HCT116 (cell line): ENCODE measurements around the gene KTI12. TPM values are rescaled to one million over a fixed set of nuclear protein-coding genes. Genes with fewer than 3 reads are reported as not detected.

Experiments used
- ATAC-seq: fragments of 200-7000 bp; cut with Tn5 transposase; 2 replicates; pipeline ENCODE4 v1.9.1; 2020; ENCODE audit warnings: mild to moderate bottlenecking, moderate library complexity
- BruUV-seq: library from RNA; stranded (reverse); fragments of 400-500 nt; replicated peaks from 2 replicates; lab custom pipeline; 2021; lab: Mats Ljungman, UMichigan
- CTCF ChIA-PET: fragments of 300-600 bp; sonication (Branson Sonifier 250); formaldehyde crosslinking; loops from one replicate; lab custom pipeline; 2021; ENCODE audit warnings: antibody characterized with exemption; lab: Charles Lee
- POLR2A ChIA-PET: fragments of 300-600, 350-600 bp; sonication (Branson Sonifier 250); formaldehyde crosslinking; loops from one replicate; lab custom pipeline; 2021; ENCODE audit warnings: antibody characterized with exemption; lab: Charles Lee
- RAD21 ChIA-PET, 2 experiments: fragments of 300-600 bp; sonication (Branson Sonifier 250); formaldehyde crosslinking; loops; one replicate each; lab custom pipeline; 2023; ENCODE audit warnings: low total read pairs in 2 of 2; ENCODE audit not compliant: uncharacterized antibody in 2 of 2, unreplicated experiment in 2 of 2, low non-redundant PET in 1 of 2; lab: Charles Lee
- DNase-seq: peaks from one replicate; pipeline ENCODE4 v3.0.0-alpha.2; 2010; ENCODE audit warnings: low read depth, low spot score
- H2AFZ ChIP-seq: fragments of 200-600 bp; shearing (Covaris generic), sonication (generic); 2 replicates; pipeline ENCODE4 v1.6.1; 2017; ENCODE audit warnings: low read depth, mixed run types, mixed read lengths, antibody characterized with exemption, low read length; ENCODE audit not compliant: poor library complexity, severe bottlenecking
- H3K27ac ChIP-seq: 2 replicates; pipeline ENCODE4 v1.5.1; 2012; ENCODE audit warnings: low read depth, low read length
- H3K27me3 ChIP-seq: fragments of 200-600 bp; sonication (generic); 2 replicates; pipeline ENCODE4 v1.6.1; 2016; ENCODE audit warnings: mixed run types, low read length, mixed read lengths; ENCODE audit not compliant: insufficient read depth
- H3K36me3 ChIP-seq, 2 experiments: fragments of 200-500 bp in 1 of 2; fragments of 200-600 bp in 1 of 2; sonication (Bioruptor generic) in 1 of 2; sonication (generic) in 1 of 2; 2 replicates each; pipeline versions ENCODE4 v1.5.1 to v1.6.1; 2014 to 2016; ENCODE audit warnings: low read length in 2 of 2, inconsistent platforms in 1 of 2, mixed read lengths in 1 of 2, mixed run types in 1 of 2; ENCODE audit not compliant: insufficient read depth in 2 of 2, control insufficient read depth in 1 of 2
- H3K4me1 ChIP-seq, 2 experiments: fragments of 200-600 bp in 1 of 2; sonication (generic) in 1 of 2; 2 replicates each; pipeline versions ENCODE4 v1.5.1 to v1.6.1; 2012 to 2017; ENCODE audit warnings: low read length in 2 of 2, inconsistent platforms in 1 of 2, mild to moderate bottlenecking in 1 of 2, mixed read lengths in 1 of 2, mixed run types in 1 of 2, moderate library complexity in 1 of 2; ENCODE audit not compliant: insufficient read depth in 2 of 2, control insufficient read depth in 1 of 2
- H3K4me2 ChIP-seq: fragments of 200-600 bp; sonication (generic); 2 replicates; pipeline ENCODE4 v1.6.1; 2017; ENCODE audit warnings: mixed run types, low read length, mixed read lengths
- H3K4me3 ChIP-seq, 2 experiments: fragments of 200-600 bp in 1 of 2; sonication (generic) in 1 of 2; replicated peaks in 1 of 2; 2 replicates each; pipeline ENCODE4 v1.5.1; 2011 to 2016; ENCODE audit warnings: low read length in 2 of 2, control low read depth in 1 of 2, low read depth in 1 of 2, mild to moderate bottlenecking in 1 of 2, mixed read lengths in 1 of 2, mixed run types in 1 of 2
- H3K79me2 ChIP-seq: fragments of 200-600 bp; sonication (generic); 2 replicates; pipeline ENCODE4 v1.6.1; 2017; ENCODE audit warnings: mild to moderate bottlenecking, mixed run types, low read length, moderate library complexity, mixed read lengths; ENCODE audit not compliant: insufficient read depth
- H3K9ac ChIP-seq: fragments of 200-600 bp; sonication (generic); 2 replicates; pipeline ENCODE4 v1.6.1; 2016; ENCODE audit warnings: low read length, mixed read lengths
- H3K9me2 ChIP-seq: fragments of 200-600 bp; sonication (generic), shearing (Covaris generic); 2 replicates; pipeline ENCODE4 v1.6.1; 2017; ENCODE audit warnings: mixed run types, mild to moderate bottlenecking, moderate library complexity; ENCODE audit not compliant: insufficient read depth
- H3K9me3 ChIP-seq, 2 experiments: fragments of 200-500 bp in 1 of 2; fragments of 200-600 bp in 1 of 2; sonication (Bioruptor generic) in 1 of 2; sonication (generic) in 1 of 2; 2 replicates each; pipeline ENCODE4 v1.6.1; 2014 to 2017; ENCODE audit warnings: low read length in 2 of 2, mixed read lengths in 2 of 2, inconsistent platforms in 1 of 2, low read depth in 1 of 2, mild to moderate bottlenecking in 1 of 2, mixed run types in 1 of 2, moderate library complexity in 1 of 2; ENCODE audit not compliant: control insufficient read depth in 1 of 2, insufficient read depth in 1 of 2
- H4K20me1 ChIP-seq: fragments of 200-600 bp; sonication (generic), shearing (Covaris generic); 2 replicates; pipeline ENCODE4 v1.6.1; 2017; ENCODE audit warnings: mixed run types, mild to moderate bottlenecking, moderate library complexity; ENCODE audit not compliant: insufficient read depth
- CBX3 ChIP-seq: IDR thresholded peaks from 2 replicates; pipeline ENCODE4 v1.6.1; 2012; ENCODE audit warnings: low read depth
- CEBPB ChIP-seq: IDR thresholded peaks from 2 replicates; pipeline ENCODE4 v1.6.1; 2012; ENCODE audit warnings: low read depth
- EGR1 ChIP-seq: IDR thresholded peaks from 2 replicates; pipeline ENCODE4 v1.6.1; 2012; ENCODE audit warnings: low read depth
- EZH2 ChIP-seq: fragments of 200-600 bp; sonication (generic); IDR thresholded peaks from 2 replicates; pipeline ENCODE4 v1.6.1; 2017; ENCODE audit warnings: antibody characterized with exemption, mixed run types
- EZH2phosphoT487 ChIP-seq: fragments of 200-600 bp; IDR thresholded peaks from 2 replicates; pipeline ENCODE4 v1.6.1; 2018; ENCODE audit warnings: antibody characterized with exemption, borderline replicate concordance
- FOSL1 ChIP-seq: IDR thresholded peaks from 2 replicates; pipeline ENCODE4 v1.6.1; 2012; ENCODE audit warnings: low read depth
- JUND ChIP-seq: IDR thresholded peaks from 2 replicates; pipeline ENCODE4 v1.6.1; 2012
- POLR2A ChIP-seq: IDR thresholded peaks from 2 replicates; pipeline ENCODE4 v1.7.0; 2011; ENCODE audit warnings: borderline replicate concordance; ENCODE audit not compliant: insufficient read depth, insufficient read length; ENCODE audit errors: extremely low read depth
- RAD21 ChIP-seq: IDR thresholded peaks from 2 replicates; pipeline ENCODE4 v1.6.1; 2012; ENCODE audit warnings: low read depth, mild to moderate bottlenecking
- SRF ChIP-seq: IDR thresholded peaks from 2 replicates; pipeline ENCODE4 v1.6.1; 2012; ENCODE audit warnings: low read depth
- TCF7L2 ChIP-seq: IDR thresholded peaks from 2 replicates; pipeline ENCODE4 v1.7.0; 2011; ENCODE audit warnings: borderline replicate concordance, inconsistent platforms; ENCODE audit not compliant: insufficient read depth, insufficient read length; ENCODE audit errors: extremely low read depth
- ZFX ChIP-seq: fragments of 450-650 bp; IDR thresholded peaks from 2 replicates; pipeline ENCODE4 v1.6.1; 2017
- ZNF274 ChIP-seq: fragments of 200-500 bp; sonication (Bioruptor generic); IDR thresholded peaks from 2 replicates; pipeline ENCODE4 v1.6.1; 2014; ENCODE audit warnings: mild to moderate bottlenecking, low read depth, low read length, inconsistent platforms
- intact Hi-C: fragments of 100-400 bp; cut with micrococcal nuclease; formaldehyde crosslinking; loops from 2 replicates; pipeline ENCODE4 v1.10.0; 2022
- total RNA-seq: library from RNA; stranded (reverse); gene quantifications from one replicate; pipeline ENCODE4 v1.2.1, GENCODE V29; 2021; ENCODE audit not compliant: unreplicated experiment
- TF ChIP-seq, protein P1 (sequence below): IDR thresholded peaks from 2 replicates; pipeline ENCODE4 v1.6.1; 2012
- TF ChIP-seq, protein P2 (sequence below): IDR thresholded peaks from 2 replicates; pipeline ENCODE4 v1.6.1; 2012; ENCODE audit warnings: low read depth
- TF ChIP-seq, protein P3 (sequence below), 3 experiments: fragments of 200-600 bp in 1 of 3; sonication (generic) in 1 of 3; IDR thresholded peaks in 2 of 3; conservative IDR thresholded peaks in 1 of 3; 2 replicates each; pipeline ENCODE4 v1.5.1; 2012 to 2017; ENCODE audit warnings: low read depth in 2 of 3, low read length in 2 of 3, antibody characterized with exemption in 1 of 3, borderline replicate concordance in 1 of 3, control low read depth in 1 of 3, mild to moderate bottlenecking in 1 of 3, mixed read lengths in 1 of 3, mixed run types in 1 of 3, moderate library complexity in 1 of 3; ENCODE audit not compliant: insufficient read depth in 1 of 3
- TF ChIP-seq, protein P4 (sequence below): IDR thresholded peaks from 2 replicates; pipeline ENCODE4 v1.6.1; 2011; ENCODE audit warnings: mild to moderate bottlenecking, low read length, moderate library complexity; ENCODE audit not compliant: insufficient replicate concordance; ENCODE audit errors: extremely low read depth
- TF ChIP-seq, protein P5 (sequence below): IDR thresholded peaks from 2 replicates; pipeline ENCODE4 v1.6.1; 2012

Gene KTI12
- total RNA-seq, 1 experiment from 2014 or later: 8.2 TPM

DNA sequence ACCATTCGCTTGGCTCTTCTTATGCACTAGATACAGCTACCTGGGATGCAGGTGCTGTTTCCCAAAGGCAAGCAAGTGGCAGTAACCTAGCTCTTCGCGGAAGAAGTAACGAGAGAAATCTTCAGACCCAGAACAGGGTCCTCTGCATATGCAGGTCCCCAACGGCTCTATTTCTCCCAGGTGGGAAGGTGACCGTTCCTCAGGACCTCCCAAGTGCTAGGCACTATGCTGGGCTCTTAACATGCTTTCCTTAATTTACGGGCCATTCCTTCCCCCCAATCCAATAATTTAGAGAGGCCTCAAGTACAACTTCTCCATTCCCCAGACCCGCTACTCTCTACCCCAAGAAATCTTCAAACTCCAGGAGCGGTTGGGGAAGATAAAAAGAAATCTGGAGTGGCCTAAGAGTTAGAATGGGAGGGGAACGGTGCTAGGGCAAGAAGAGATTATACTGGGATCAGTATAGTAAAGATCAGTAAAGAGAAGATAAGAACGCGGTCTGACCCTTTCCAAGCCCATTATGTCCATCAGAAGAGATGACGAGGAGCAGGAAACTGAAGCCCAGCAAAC, 21.0 kb upstream of the KTI12 start (continued):
- TF ChIP-seq JUND (no peak), RAD21 (no peak)

DNA sequence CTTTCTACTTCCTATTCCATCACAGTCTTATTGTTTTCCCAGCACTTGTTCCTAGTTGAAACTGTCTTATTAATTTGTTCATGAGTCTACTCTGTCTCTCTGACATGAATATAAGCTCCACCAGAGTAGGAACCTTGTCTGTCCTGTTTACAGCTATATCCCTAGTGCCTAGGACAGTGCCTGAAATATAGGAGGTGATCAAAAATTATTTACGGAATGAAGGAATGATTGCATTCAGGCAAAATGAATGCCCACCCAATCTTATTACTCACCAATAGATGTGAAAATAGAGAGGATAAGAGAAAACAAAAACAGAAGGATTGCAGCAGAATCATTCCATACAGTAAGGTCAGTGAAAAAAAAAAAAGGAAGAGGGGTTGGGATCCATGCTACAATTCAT, 20.3 kb upstream of the KTI12 start:
- H3K4me1 ChIP-seq: peaks cover 5 to 25% of the 10 kb centered on the region in 2 experiments; a peak in 3 of 4 replicates
- peaks cover 4 to 8% of the 10 kb centered on the region in 2 experiments; a peak in 2 of 4 replicates for H3K36me3 ChIP-seq
- ATAC-seq (no peak), DNase-seq (no peak)
- ChIA-PET POLR2A (no interaction called here), RAD21 (no interaction called here), CTCF (no interaction called here)
- intact Hi-C loops: no loop called here
- H3K27ac ChIP-seq: no peak overlapping the region
- peaks cover 81% of the 10 kb centered on the region for H3K79me2 ChIP-seq
- H3K9me2 ChIP-seq: no peaks in the 10 kb centered on the region
- BruUV-seq: no TSS peak
- no peaks in the 10 kb centered on the region for H4K20me1 ChIP-seq
- H3K4me2 ChIP-seq: peak overlapping the region; percentile 87
- no peaks in the 10 kb centered on the region for H3K27me3 ChIP-seq
- no peaks in the 10 kb centered on the region for H3K9me3 ChIP-seq
- peak overlapping the region; percentile 69 to 96 for H3K4me3 ChIP-seq
- H2AFZ ChIP-seq: no peak overlapping the region
- peak overlapping the region; percentile 92 for H3K9ac ChIP-seq
- no peak for TF ChIP-seq CBX3
- TF ChIP-seq ZFX: no peak
- no peak for TF ChIP-seq POLR2A
- TF ChIP-seq SRF: no peak
- no peak for TF ChIP-seq FOSL1
- no peak for TF ChIP-seq CEBPB
- no peak for TF ChIP-seq TCF7L2
- TF ChIP-seq, protein P1, sequence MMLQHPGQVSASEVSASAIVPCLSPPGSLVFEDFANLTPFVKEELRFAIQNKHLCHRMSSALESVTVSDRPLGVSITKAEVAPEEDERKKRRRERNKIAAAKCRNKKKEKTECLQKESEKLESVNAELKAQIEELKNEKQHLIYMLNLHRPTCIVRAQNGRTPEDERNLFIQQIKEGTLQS: no peak
- TF ChIP-seq, protein P2, sequence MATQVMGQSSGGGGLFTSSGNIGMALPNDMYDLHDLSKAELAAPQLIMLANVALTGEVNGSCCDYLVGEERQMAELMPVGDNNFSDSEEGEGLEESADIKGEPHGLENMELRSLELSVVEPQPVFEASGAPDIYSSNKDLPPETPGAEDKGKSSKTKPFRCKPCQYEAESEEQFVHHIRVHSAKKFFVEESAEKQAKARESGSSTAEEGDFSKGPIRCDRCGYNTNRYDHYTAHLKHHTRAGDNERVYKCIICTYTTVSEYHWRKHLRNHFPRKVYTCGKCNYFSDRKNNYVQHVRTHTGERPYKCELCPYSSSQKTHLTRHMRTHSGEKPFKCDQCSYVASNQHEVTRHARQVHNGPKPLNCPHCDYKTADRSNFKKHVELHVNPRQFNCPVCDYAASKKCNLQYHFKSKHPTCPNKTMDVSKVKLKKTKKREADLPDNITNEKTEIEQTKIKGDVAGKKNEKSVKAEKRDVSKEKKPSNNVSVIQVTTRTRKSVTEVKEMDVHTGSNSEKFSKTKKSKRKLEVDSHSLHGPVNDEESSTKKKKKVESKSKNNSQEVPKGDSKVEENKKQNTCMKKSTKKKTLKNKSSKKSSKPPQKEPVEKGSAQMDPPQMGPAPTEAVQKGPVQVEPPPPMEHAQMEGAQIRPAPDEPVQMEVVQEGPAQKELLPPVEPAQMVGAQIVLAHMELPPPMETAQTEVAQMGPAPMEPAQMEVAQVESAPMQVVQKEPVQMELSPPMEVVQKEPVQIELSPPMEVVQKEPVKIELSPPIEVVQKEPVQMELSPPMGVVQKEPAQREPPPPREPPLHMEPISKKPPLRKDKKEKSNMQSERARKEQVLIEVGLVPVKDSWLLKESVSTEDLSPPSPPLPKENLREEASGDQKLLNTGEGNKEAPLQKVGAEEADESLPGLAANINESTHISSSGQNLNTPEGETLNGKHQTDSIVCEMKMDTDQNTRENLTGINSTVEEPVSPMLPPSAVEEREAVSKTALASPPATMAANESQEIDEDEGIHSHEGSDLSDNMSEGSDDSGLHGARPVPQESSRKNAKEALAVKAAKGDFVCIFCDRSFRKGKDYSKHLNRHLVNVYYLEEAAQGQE: no peak
- TF ChIP-seq, protein P3, sequence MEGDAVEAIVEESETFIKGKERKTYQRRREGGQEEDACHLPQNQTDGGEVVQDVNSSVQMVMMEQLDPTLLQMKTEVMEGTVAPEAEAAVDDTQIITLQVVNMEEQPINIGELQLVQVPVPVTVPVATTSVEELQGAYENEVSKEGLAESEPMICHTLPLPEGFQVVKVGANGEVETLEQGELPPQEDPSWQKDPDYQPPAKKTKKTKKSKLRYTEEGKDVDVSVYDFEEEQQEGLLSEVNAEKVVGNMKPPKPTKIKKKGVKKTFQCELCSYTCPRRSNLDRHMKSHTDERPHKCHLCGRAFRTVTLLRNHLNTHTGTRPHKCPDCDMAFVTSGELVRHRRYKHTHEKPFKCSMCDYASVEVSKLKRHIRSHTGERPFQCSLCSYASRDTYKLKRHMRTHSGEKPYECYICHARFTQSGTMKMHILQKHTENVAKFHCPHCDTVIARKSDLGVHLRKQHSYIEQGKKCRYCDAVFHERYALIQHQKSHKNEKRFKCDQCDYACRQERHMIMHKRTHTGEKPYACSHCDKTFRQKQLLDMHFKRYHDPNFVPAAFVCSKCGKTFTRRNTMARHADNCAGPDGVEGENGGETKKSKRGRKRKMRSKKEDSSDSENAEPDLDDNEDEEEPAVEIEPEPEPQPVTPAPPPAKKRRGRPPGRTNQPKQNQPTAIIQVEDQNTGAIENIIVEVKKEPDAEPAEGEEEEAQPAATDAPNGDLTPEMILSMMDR (IDR thresholded peaks at IDR 0.05 in 2 of 3, conservative IDR thresholded peaks at IDR 0.05 in 1 of 3; ENCODE audit: borderline replicate concordance in 1 of 3, insufficient read depth in 1 of 3, low read depth in 2 of 3, low read length in 2 of 3): no peak
- TF ChIP-seq JUND: no peak
- TF ChIP-seq EZH2: no peak
- TF ChIP-seq, protein P4, sequence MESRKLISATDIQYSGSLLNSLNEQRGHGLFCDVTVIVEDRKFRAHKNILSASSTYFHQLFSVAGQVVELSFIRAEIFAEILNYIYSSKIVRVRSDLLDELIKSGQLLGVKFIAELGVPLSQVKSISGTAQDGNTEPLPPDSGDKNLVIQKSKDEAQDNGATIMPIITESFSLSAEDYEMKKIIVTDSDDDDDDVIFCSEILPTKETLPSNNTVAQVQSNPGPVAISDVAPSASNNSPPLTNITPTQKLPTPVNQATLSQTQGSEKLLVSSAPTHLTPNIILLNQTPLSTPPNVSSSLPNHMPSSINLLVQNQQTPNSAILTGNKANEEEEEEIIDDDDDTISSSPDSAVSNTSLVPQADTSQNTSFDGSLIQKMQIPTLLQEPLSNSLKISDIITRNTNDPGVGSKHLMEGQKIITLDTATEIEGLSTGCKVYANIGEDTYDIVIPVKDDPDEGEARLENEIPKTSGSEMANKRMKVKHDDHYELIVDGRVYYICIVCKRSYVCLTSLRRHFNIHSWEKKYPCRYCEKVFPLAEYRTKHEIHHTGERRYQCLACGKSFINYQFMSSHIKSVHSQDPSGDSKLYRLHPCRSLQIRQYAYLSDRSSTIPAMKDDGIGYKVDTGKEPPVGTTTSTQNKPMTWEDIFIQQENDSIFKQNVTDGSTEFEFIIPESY: no peak
- TF ChIP-seq, protein P5, sequence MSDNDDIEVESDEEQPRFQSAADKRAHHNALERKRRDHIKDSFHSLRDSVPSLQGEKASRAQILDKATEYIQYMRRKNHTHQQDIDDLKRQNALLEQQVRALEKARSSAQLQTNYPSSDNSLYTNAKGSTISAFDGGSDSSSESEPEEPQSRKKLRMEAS: no peak
- no peak for TF ChIP-seq RAD21
- no peak for TF ChIP-seq ZNF274
- TF ChIP-seq EZH2phosphoT487: no peak
- TF ChIP-seq EGR1: no peak
